ENCODE data around the gene C10orf120. TPM values are rescaled to one million over a fixed set of nuclear protein-coding genes. Genes with fewer than 3 reads are reported as not detected.

C10orf120 gene
- not detected in 3 replicates for total RNA-seq

DNA sequence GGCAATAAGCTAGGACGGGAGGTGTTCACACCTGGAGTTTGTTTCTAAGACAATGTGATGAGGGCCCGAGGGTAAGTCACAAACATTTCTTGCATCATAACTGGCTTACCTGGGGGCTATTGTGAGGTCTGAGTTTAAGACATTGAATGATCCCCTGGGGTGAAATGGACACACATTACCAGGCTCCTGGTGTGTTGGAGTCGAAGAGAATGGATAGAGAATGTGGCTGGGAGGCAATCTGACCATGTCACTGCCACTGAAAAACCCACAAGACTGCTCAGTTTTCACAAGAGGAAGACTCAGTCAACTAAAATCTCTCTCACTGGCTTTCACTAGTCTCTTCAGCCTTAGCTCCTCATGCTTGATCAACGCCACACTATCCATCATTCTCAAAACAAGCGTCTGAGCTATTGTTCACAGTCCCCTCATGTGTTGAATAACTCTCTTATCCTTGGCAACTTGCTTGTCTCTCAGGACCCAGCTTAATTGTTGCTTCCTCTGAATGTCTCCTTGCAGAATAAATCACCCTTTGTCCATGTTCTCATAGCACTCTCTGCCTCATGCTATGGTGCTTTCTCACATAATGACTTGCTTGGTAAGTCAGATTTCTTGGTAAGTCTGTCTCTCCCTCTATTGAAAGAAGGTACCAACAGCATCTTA is at the start of gene C10orf120:
Gene C10orf120 (minus strand): TSS at position 51 of the 660 bp plus-strand sequence. CDS start 56 bp downstream, outside the sequence.
- H3K27ac Mint-ChIP-seq: no peak within 1 kb of the TSS

GRCh38 chr10:122748496-122748895 is 48.9 kb upstream of the C10orf120 start:
- Mint-ChIP-seq H3K4me1 (no peaks in the 10 kb centered on the region), H3K4me3 (no peak overlapping the region), H3K27ac (no peak overlapping the region), H3K9me3 (no peaks in the 10 kb centered on the region), H3K27me3 (ENCODE audit: low read depth) (peaks cover 39% of the 10 kb centered on the region), H3K36me3 (no peaks in the 10 kb centered on the region)
- no peak for DNase-seq (ENCODE audit: low spot score in 2 of 2, unreplicated experiment in 2 of 2)
- TF ChIP-seq, protein P1, sequence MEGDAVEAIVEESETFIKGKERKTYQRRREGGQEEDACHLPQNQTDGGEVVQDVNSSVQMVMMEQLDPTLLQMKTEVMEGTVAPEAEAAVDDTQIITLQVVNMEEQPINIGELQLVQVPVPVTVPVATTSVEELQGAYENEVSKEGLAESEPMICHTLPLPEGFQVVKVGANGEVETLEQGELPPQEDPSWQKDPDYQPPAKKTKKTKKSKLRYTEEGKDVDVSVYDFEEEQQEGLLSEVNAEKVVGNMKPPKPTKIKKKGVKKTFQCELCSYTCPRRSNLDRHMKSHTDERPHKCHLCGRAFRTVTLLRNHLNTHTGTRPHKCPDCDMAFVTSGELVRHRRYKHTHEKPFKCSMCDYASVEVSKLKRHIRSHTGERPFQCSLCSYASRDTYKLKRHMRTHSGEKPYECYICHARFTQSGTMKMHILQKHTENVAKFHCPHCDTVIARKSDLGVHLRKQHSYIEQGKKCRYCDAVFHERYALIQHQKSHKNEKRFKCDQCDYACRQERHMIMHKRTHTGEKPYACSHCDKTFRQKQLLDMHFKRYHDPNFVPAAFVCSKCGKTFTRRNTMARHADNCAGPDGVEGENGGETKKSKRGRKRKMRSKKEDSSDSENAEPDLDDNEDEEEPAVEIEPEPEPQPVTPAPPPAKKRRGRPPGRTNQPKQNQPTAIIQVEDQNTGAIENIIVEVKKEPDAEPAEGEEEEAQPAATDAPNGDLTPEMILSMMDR (IDR thresholded peaks at IDR 0.05; ENCODE audit: unreplicated experiment): no peak

More for the DNA sequence above, at the start of gene C10orf120:
- peaks cover 8% of the 10 kb centered on the region for H3K27me3 Mint-ChIP-seq (ENCODE audit: low read depth)
- DNase-seq (ENCODE audit: low spot score in 2 of 2, unreplicated experiment in 2 of 2): no peak
- H3K36me3 Mint-ChIP-seq: no peaks in the 10 kb centered on the region
- no peaks in the 10 kb centered on the region for H3K9me3 Mint-ChIP-seq
- TF ChIP-seq, protein P1 (IDR thresholded peaks at IDR 0.05; ENCODE audit: unreplicated experiment): no peak
- H3K4me1 Mint-ChIP-seq: peaks cover 5% of the 10 kb centered on the region
- no peak within 1 kb of the TSS for H3K4me3 Mint-ChIP-seq

- no peaks in the 10 kb centered on the region for H3K36me3 Mint-ChIP-seq
- no peaks in the 10 kb centered on the region for H3K4me1 Mint-ChIP-seq
- no peak for DNase-seq (ENCODE audit: low spot score in 2 of 2, unreplicated experiment in 2 of 2)
Measured at GRCh38 chr10:122746408-122746807, 46.8 kb upstream of the C10orf120 start.

GRCh38 chr10:122744257-122744656 is 44.6 kb upstream of the C10orf120 start:
- no peaks in the 10 kb centered on the region for H3K9me3 Mint-ChIP-seq
- no peaks in the 10 kb centered on the region for H3K36me3 Mint-ChIP-seq
- no peak for DNase-seq (ENCODE audit: low spot score in 2 of 2, unreplicated experiment in 2 of 2)
- TF ChIP-seq, protein P1 (IDR thresholded peaks at IDR 0.05; ENCODE audit: unreplicated experiment): no peak
- H3K27me3 Mint-ChIP-seq (ENCODE audit: low read depth): peaks cover 49% of the 10 kb centered on the region
- no peaks in the 10 kb centered on the region for H3K4me1 Mint-ChIP-seq
- no peak overlapping the region for H3K4me3 Mint-ChIP-seq
- no peak overlapping the region for H3K27ac Mint-ChIP-seq

More at GRCh38 chr10:122746408-122746807, 46.8 kb upstream of the C10orf120 start:
- Mint-ChIP-seq H3K4me3 (no peak overlapping the region), H3K27me3 (ENCODE audit: low read depth) (peaks cover 51% of the 10 kb centered on the region), H3K27ac (no peak overlapping the region), H3K9me3 (no peaks in the 10 kb centered on the region)
- TF ChIP-seq, protein P1 (IDR thresholded peaks at IDR 0.05; ENCODE audit: unreplicated experiment): no peak

DNA sequence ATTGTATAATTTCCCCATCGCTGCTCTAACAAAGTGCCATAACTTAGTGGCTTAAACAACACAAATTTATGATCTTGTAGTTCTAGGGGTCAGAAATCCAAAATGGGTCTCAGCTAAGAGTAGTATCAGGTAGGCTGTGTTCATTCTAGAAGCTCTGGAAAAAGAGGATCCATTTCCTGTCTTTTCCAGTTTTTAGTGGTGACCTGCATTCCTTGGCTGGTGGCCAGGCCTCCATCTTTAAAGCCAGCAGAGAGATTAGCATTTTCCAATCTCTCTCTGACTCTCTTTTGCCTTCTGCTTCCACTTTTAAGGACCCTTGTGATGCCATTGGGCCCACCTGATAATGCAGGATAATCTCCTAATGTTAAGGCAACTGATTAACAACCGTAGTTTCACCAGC is 41.0 kb upstream of the C10orf120 start:
- Mint-ChIP-seq H3K4me3 (no peak overlapping the region), H3K4me1 (no peaks in the 10 kb centered on the region), H3K27ac (no peak overlapping the region), H3K9me3 (no peaks in the 10 kb centered on the region), H3K36me3 (no peaks in the 10 kb centered on the region), H3K27me3 (ENCODE audit: low read depth) (peaks cover 51% of the 10 kb centered on the region)
- no peak for DNase-seq (ENCODE audit: low spot score in 2 of 2, unreplicated experiment in 2 of 2)
- TF ChIP-seq, protein P1 (IDR thresholded peaks at IDR 0.05; ENCODE audit: unreplicated experiment): no peak

Data from mesothelial cell of epicardium (in vitro differentiated cells).